Parathyroid adenoma (tissue), 2 donors: ENCODE data around the gene FUBP3.

ENCODE experiments used
- H2AFZ ChIP-seq: fragments of 300-600 bp; sonication (generic); one replicate; pipeline ENCODE4 v1.7.0; 2017; ENCODE audit warnings: antibody characterized with exemption, mild to moderate bottlenecking
- H3K27ac ChIP-seq: fragments of 300-600 bp; sonication (generic); one replicate; pipeline ENCODE4 v1.7.0; 2017
- H3K27me3 ChIP-seq: fragments of 300-600 bp; sonication (generic); one replicate; pipeline ENCODE4 v1.7.0; 2017; ENCODE audit warnings: low read length; ENCODE audit not compliant: control insufficient read depth, insufficient read depth
- H3K36me3 ChIP-seq: fragments of 300-600 bp; sonication (generic); one replicate; pipeline ENCODE4 v1.7.0; 2017; ENCODE audit warnings: low read length; ENCODE audit not compliant: control insufficient read depth, insufficient read depth
- H3K4me1 ChIP-seq: fragments of 300-600 bp; sonication (generic); one replicate; pipeline ENCODE4 v1.7.0; 2017; ENCODE audit warnings: control low read depth
- H3K4me2 ChIP-seq: fragments of 300-600 bp; sonication (generic); one replicate; pipeline ENCODE4 v1.7.0; 2017; ENCODE audit warnings: low read length
- H3K4me3 ChIP-seq: fragments of 300-600 bp; sonication (generic); one replicate; pipeline ENCODE4 v1.7.0; 2017; ENCODE audit warnings: low read depth, low read length
- H3K79me2 ChIP-seq: fragments of 300-600 bp; sonication (generic); one replicate; pipeline ENCODE4 v1.7.0; 2017; ENCODE audit warnings: control low read depth
- H3K9ac ChIP-seq: fragments of 300-600 bp; sonication (generic); one replicate; pipeline ENCODE4 v1.7.0; 2017; ENCODE audit warnings: mild to moderate bottlenecking
- H3K9me3 ChIP-seq: fragments of 300-600 bp; sonication (generic); one replicate; pipeline ENCODE4 v1.7.0; 2017; ENCODE audit warnings: low read length; ENCODE audit not compliant: control insufficient read depth
- CTCF ChIP-seq: fragments of 300-600 bp; sonication (generic); IDR thresholded peaks from one replicate; pipeline ENCODE4 v1.7.0; 2017; ENCODE audit warnings: antibody characterized with exemption, mild to moderate bottlenecking
- donor health status: primary hyperparathyroidism.

FUBP3 gene

GRCh38 chr9:130640681-130641080 is 61.3 kb downstream of the FUBP3 start:
- Histone ChIP-seq H3K36me3 (no peaks in the 10 kb centered on the region), H3K4me3 (no peak overlapping the region), H3K27ac (no peak overlapping the region), H3K4me2 (no peak overlapping the region), H3K9me3 (no peaks in the 10 kb centered on the region), H2AFZ (no peak overlapping the region), H3K79me2 (no peaks in the 10 kb centered on the region), H3K4me1 (no peaks in the 10 kb centered on the region), H3K27me3 (no peaks in the 10 kb centered on the region), H3K9ac (no peak overlapping the region)
- TF ChIP-seq CTCF = no peak

- Histone ChIP-seq H2AFZ (no peak overlapping the region), H3K27me3 (no peaks in the 10 kb centered on the region), H3K4me2 (no peak overlapping the region), H3K9me3 (no peaks in the 10 kb centered on the region), H3K4me1 (no peaks in the 10 kb centered on the region), H3K9ac (no peak overlapping the region), H3K27ac (no peak overlapping the region), H3K4me3 (no peak overlapping the region), H3K36me3 (no peaks in the 10 kb centered on the region), H3K79me2 (no peaks in the 10 kb centered on the region)
- no peak for TF ChIP-seq CTCF
These were observed 63.5 kb downstream of the FUBP3 start for GRCh38 chr9:130642926-130643325.

GRCh38 chr9:130651221-130651620 is 71.8 kb downstream of the FUBP3 start:
- H3K4me3 ChIP-seq = no peak overlapping the region
- H2AFZ ChIP-seq = no peak overlapping the region
- no peaks in the 10 kb centered on the region for H3K36me3 ChIP-seq
- TF ChIP-seq CTCF = no peak
- H3K79me2 ChIP-seq = no peaks in the 10 kb centered on the region
- H3K9ac ChIP-seq = no peak overlapping the region
- H3K27me3 ChIP-seq = no peaks in the 10 kb centered on the region
- H3K9me3 ChIP-seq = no peaks in the 10 kb centered on the region
- H3K4me1 ChIP-seq = no peaks in the 10 kb centered on the region
- H3K27ac ChIP-seq = no peak overlapping the region
- no peak overlapping the region for H3K4me2 ChIP-seq

- Histone ChIP-seq H3K79me2 (no peaks in the 10 kb centered on the region), H3K36me3 (no peaks in the 10 kb centered on the region), H3K27me3 (no peaks in the 10 kb centered on the region), H3K9me3 (no peaks in the 10 kb centered on the region), H3K4me1 (no peaks in the 10 kb centered on the region), H3K4me2 (no peak overlapping the region), H3K4me3 (no peak overlapping the region), H3K27ac (no peak overlapping the region), H3K9ac (no peak overlapping the region), H2AFZ (no peak overlapping the region)
- no peak for TF ChIP-seq CTCF
These were observed 72.4 kb downstream of the FUBP3 start for GRCh38 chr9:130651752-130652151.

- H3K36me3 ChIP-seq = no peaks in the 10 kb centered on the region
- H3K9ac ChIP-seq = no peak overlapping the region
- H3K4me3 ChIP-seq = no peak overlapping the region
- H3K4me1 ChIP-seq = no peaks in the 10 kb centered on the region
- TF ChIP-seq CTCF = no peak
- H3K4me2 ChIP-seq = no peak overlapping the region
- H3K79me2 ChIP-seq = no peaks in the 10 kb centered on the region
- H2AFZ ChIP-seq = no peak overlapping the region
- H3K27me3 ChIP-seq = peaks cover 5% of the 10 kb centered on the region
- no peak overlapping the region for H3K27ac ChIP-seq
- no peaks in the 10 kb centered on the region for H3K9me3 ChIP-seq
These were observed 75.5 kb downstream of the FUBP3 start for GRCh38 chr9:130654879-130655278.
